ENCODE measurements around the gene ZNF593.

ZNF593 gene

GRCh38 chr1:26189751-26190275 is 20.1 kb downstream of the ZNF593 start:
- DNase-seq (ENCODE audit: low read depth): no peak
- no peak overlapping the region for H3K4me3 ChIP-seq (ENCODE audit: low read depth, low read length)
- TF ChIP-seq POLR2A (IDR thresholded peaks at IDR 0.05; ENCODE audit: extremely low read depth, insufficient read length) (no peak), CTCF (IDR thresholded peaks at IDR 0.05; ENCODE audit: low read depth, low read length) (no peak), MAX (IDR thresholded peaks at IDR 0.05; ENCODE audit: low read depth, low read length) (no peak), MYC (IDR thresholded peaks at IDR 0.05; ENCODE audit: low read depth, low read length) (no peak)

GRCh38 chr1:26190373-26190987 is 20.8 kb downstream of the ZNF593 start, which contains the start of gene CATSPER4:
Gene CATSPER4, plus strand, starts transcription at chr1:26190602. Its CDS starts 26 bp downstream, at chr1:26190628.
- no peak within 1 kb of the TSS for H3K4me3 ChIP-seq (ENCODE audit: low read depth, low read length)
- no peak for TF ChIP-seq MAX (IDR thresholded peaks at IDR 0.05; ENCODE audit: low read depth, low read length)
- TF ChIP-seq CTCF (IDR thresholded peaks at IDR 0.05; ENCODE audit: low read depth, low read length): peak; percentile 51
- peak; percentile 48 for DNase-seq (ENCODE audit: low read depth)

GRCh38 chr1:26191739-26192138 is 22.0 kb downstream of the ZNF593 start:
- TF ChIP-seq MAX (IDR thresholded peaks at IDR 0.05; ENCODE audit: low read depth, low read length) (no peak), CTCF (IDR thresholded peaks at IDR 0.05; ENCODE audit: low read depth, low read length) (no peak), MYC (IDR thresholded peaks at IDR 0.05; ENCODE audit: low read depth, low read length) (no peak), POLR2A (IDR thresholded peaks at IDR 0.05; ENCODE audit: extremely low read depth, insufficient read length) (no peak)
- H3K4me3 ChIP-seq (ENCODE audit: low read depth, low read length): no peak overlapping the region
- no peak for DNase-seq (ENCODE audit: low read depth)

- no peak for DNase-seq (ENCODE audit: low read depth)
- TF ChIP-seq MYC (IDR thresholded peaks at IDR 0.05; ENCODE audit: low read depth, low read length) (no peak), CTCF (IDR thresholded peaks at IDR 0.05; ENCODE audit: low read depth, low read length) (no peak), MAX (IDR thresholded peaks at IDR 0.05; ENCODE audit: low read depth, low read length) (no peak), POLR2A (IDR thresholded peaks at IDR 0.05; ENCODE audit: extremely low read depth, insufficient read length) (no peak)
- H3K4me3 ChIP-seq (ENCODE audit: low read depth, low read length): no peak overlapping the region
These were observed 26.1 kb downstream of the ZNF593 start for GRCh38 chr1:26195805-26196204.

GRCh38 chr1:26197301-26197700 is 27.6 kb downstream of the ZNF593 start:
- TF ChIP-seq MAX (IDR thresholded peaks at IDR 0.05; ENCODE audit: low read depth, low read length): no peak
- TF ChIP-seq MYC (IDR thresholded peaks at IDR 0.05; ENCODE audit: low read depth, low read length): no peak
- no peak for TF ChIP-seq POLR2A (IDR thresholded peaks at IDR 0.05; ENCODE audit: extremely low read depth, insufficient read length)
- TF ChIP-seq CTCF (IDR thresholded peaks at IDR 0.05; ENCODE audit: low read depth, low read length): no peak
- DNase-seq (ENCODE audit: low read depth): no peak
- no peak overlapping the region for H3K4me3 ChIP-seq (ENCODE audit: low read depth, low read length)

All from NB4 (cell line).